Neural cell (in vitro differentiated cells): ENCODE measurements around the gene DCLK1. TPM values are rescaled to one million over a fixed set of nuclear protein-coding genes. Genes with fewer than 3 reads are reported as not detected.

Source experiments
- H2AFZ ChIP-seq: fragments of 200-600, 300-800 bp; sonication (generic), shearing (Covaris generic); 2 replicates; pipeline ENCODE4 v1.6.0; 2014; ENCODE audit warnings: low read depth, mild to moderate bottlenecking, antibody characterized with exemption, low read length, moderate library complexity
- H3F3A ChIP-seq: fragments of 200-600 bp; shearing (Covaris generic); 2 replicates; pipeline ENCODE4 v1.6.1; 2016; ENCODE audit warnings: mild to moderate bottlenecking, moderate library complexity, mixed read lengths, antibody characterized with exemption, low read length; ENCODE audit not compliant: insufficient read depth, poor library complexity, severe bottlenecking
- H3K27ac ChIP-seq: fragments of 200-600, 300-800 bp; sonication (generic), shearing (Covaris generic); 2 replicates; pipeline ENCODE4 v1.5.1; 2014; ENCODE audit warnings: mild to moderate bottlenecking, low read length, moderate library complexity
- H3K27me3 ChIP-seq: fragments of 300-800, 200-600 bp; sonication (generic), shearing (Covaris generic); 2 replicates; pipeline ENCODE4 v1.6.0; 2014; ENCODE audit warnings: mild to moderate bottlenecking, low read depth, low read length, moderate library complexity; ENCODE audit not compliant: insufficient read depth
- H3K36me3 ChIP-seq: fragments of 300-800, 200-600 bp; sonication (generic), shearing (Covaris generic); 2 replicates; pipeline ENCODE4 v1.5.1; 2014; ENCODE audit warnings: mild to moderate bottlenecking, antibody characterized with exemption, low read length, moderate library complexity; ENCODE audit not compliant: insufficient read depth
- H3K4me2 ChIP-seq: fragments of 300-800, 200-600 bp; sonication (generic), shearing (Covaris generic); 2 replicates; pipeline ENCODE4 v1.6.0; 2014; ENCODE audit warnings: mild to moderate bottlenecking, low read length
- H3K4me3 ChIP-seq: fragments of 300-800, 200-600 bp; sonication (generic), shearing (Covaris generic); 2 replicates; pipeline ENCODE4 v1.5.1; 2014; ENCODE audit warnings: mild to moderate bottlenecking, low read length, moderate library complexity
- H3K79me2 ChIP-seq: fragments of 200-600 bp; shearing (Covaris generic); replicated peaks from 2 replicates; pipeline ENCODE4 v1.6.0; 2014; ENCODE audit warnings: mild to moderate bottlenecking, low read length, moderate library complexity; ENCODE audit not compliant: insufficient read depth
- H3K9ac ChIP-seq: fragments of 300-800, 200-600 bp; sonication (generic), shearing (Covaris generic); 2 replicates; pipeline ENCODE4 v1.6.1; 2016; ENCODE audit warnings: mild to moderate bottlenecking, low read length, mixed read lengths
- H3K9me2 ChIP-seq: fragments of 200-600 bp; shearing (Covaris generic); 2 replicates; pipeline ENCODE4 v1.6.1; 2016; ENCODE audit warnings: mild to moderate bottlenecking, low read length, mixed read lengths; ENCODE audit not compliant: insufficient read depth
- H3K9me3 ChIP-seq: fragments of 200-600, 300-800 bp; sonication (generic), shearing (Covaris generic); 2 replicates; pipeline ENCODE4 v1.6.1; 2016; ENCODE audit warnings: mild to moderate bottlenecking, mixed run types, low read length, moderate library complexity, mixed read lengths
- H4K20me1 ChIP-seq: fragments of 200-600 bp; shearing (Covaris generic); 2 replicates; pipeline ENCODE4 v1.6.1; 2016; ENCODE audit warnings: mild to moderate bottlenecking, mixed run types; ENCODE audit not compliant: insufficient read depth
- EP300 ChIP-seq: fragments of 450-650 bp; conservative IDR thresholded peaks from 2 replicates; pipeline ENCODE4 v1.6.1; 2014; ENCODE audit warnings: antibody characterized with exemption, mild to moderate bottlenecking, moderate library complexity; ENCODE audit not compliant: poor library complexity, severe bottlenecking
- EZH2 ChIP-seq: fragments of 200-600, 300-800 bp; shearing (Covaris generic), sonication (generic); IDR thresholded peaks from 2 replicates; pipeline ENCODE4 v1.6.1; 2014; ENCODE audit warnings: antibody characterized with exemption, low read length, borderline replicate concordance, mild to moderate bottlenecking; ENCODE audit not compliant: insufficient read depth, poor library complexity, severe bottlenecking
- MXI1 ChIP-seq: fragments of 450-650 bp; conservative IDR thresholded peaks from 2 replicates; pipeline ENCODE4 v1.6.1; 2014; ENCODE audit warnings: antibody characterized with exemption, mild to moderate bottlenecking; ENCODE audit not compliant: poor library complexity, severe bottlenecking
- POLR2AphosphoS5 ChIP-seq: IDR thresholded peaks from 2 replicates; pipeline ENCODE4 v1.6.1; 2012
- RAD21 ChIP-seq: fragments of 450-650 bp; conservative IDR thresholded peaks from 2 replicates; pipeline ENCODE4 v1.6.1; 2014; ENCODE audit warnings: antibody characterized with exemption, mild to moderate bottlenecking, moderate library complexity
- SMC3 ChIP-seq: fragments of 450-650 bp; conservative IDR thresholded peaks from 2 replicates; pipeline ENCODE4 v1.6.1; 2014; ENCODE audit warnings: antibody characterized with exemption, mild to moderate bottlenecking, moderate library complexity; ENCODE audit not compliant: poor library complexity
- TAF1 ChIP-seq: IDR thresholded peaks from 2 replicates; pipeline ENCODE4 v1.6.1; 2012; ENCODE audit warnings: low read depth
- polyA plus RNA-seq: library from polyadenylated mRNA; depleted of rRNA; stranded (reverse); fragments of >200 nt; gene quantifications from 2 replicates; pipeline ENCODE4 v1.2.3, GENCODE V29; 2014
- TF ChIP-seq, protein P1 (sequence below): fragments of 450-650 bp; IDR thresholded peaks from 2 replicates; pipeline ENCODE4 v1.5.1; 2014; ENCODE audit warnings: antibody characterized with exemption, mild to moderate bottlenecking, moderate library complexity; ENCODE audit not compliant: poor library complexity, severe bottlenecking
- TF ChIP-seq, protein P2 (sequence below): IDR thresholded peaks from 2 replicates; pipeline ENCODE4 v1.6.1; 2012; ENCODE audit warnings: borderline replicate concordance

Gene DCLK1
- polyA plus RNA-seq, 1 donor from 2014 or later: 124 TPM

DNA sequence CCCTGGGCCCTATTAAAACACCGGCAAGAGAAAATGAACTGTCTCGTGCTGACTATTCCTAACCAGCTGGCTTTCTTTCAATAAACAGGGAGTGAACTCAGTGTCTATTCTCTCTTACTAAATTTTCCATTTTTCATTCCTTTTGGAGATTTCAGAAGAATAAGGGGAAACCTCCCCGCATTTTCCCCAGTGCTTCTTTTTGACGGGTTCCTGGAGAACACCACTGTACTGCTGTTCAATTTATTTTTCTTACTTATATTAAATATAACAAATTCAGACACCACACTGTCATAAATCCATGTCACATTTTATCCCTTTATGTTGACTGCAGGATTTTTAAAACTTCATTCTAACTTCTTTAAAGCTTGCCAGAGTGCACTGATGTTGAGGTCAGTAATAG lies 75.8 kb downstream of the DCLK1 start:
- H4K20me1 ChIP-seq: no peaks in the 10 kb centered on the region
- H3K79me2 ChIP-seq: peaks cover 17% of the 10 kb centered on the region
- H3K9me2 ChIP-seq: no peaks in the 10 kb centered on the region
- no peak overlapping the region for H3K4me2 ChIP-seq
- no peak for TF ChIP-seq TAF1
- TF ChIP-seq POLR2AphosphoS5: no peak
- TF ChIP-seq MXI1: no peak
- TF ChIP-seq, protein P1, sequence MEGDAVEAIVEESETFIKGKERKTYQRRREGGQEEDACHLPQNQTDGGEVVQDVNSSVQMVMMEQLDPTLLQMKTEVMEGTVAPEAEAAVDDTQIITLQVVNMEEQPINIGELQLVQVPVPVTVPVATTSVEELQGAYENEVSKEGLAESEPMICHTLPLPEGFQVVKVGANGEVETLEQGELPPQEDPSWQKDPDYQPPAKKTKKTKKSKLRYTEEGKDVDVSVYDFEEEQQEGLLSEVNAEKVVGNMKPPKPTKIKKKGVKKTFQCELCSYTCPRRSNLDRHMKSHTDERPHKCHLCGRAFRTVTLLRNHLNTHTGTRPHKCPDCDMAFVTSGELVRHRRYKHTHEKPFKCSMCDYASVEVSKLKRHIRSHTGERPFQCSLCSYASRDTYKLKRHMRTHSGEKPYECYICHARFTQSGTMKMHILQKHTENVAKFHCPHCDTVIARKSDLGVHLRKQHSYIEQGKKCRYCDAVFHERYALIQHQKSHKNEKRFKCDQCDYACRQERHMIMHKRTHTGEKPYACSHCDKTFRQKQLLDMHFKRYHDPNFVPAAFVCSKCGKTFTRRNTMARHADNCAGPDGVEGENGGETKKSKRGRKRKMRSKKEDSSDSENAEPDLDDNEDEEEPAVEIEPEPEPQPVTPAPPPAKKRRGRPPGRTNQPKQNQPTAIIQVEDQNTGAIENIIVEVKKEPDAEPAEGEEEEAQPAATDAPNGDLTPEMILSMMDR: no peak
- TF ChIP-seq, protein P2, sequence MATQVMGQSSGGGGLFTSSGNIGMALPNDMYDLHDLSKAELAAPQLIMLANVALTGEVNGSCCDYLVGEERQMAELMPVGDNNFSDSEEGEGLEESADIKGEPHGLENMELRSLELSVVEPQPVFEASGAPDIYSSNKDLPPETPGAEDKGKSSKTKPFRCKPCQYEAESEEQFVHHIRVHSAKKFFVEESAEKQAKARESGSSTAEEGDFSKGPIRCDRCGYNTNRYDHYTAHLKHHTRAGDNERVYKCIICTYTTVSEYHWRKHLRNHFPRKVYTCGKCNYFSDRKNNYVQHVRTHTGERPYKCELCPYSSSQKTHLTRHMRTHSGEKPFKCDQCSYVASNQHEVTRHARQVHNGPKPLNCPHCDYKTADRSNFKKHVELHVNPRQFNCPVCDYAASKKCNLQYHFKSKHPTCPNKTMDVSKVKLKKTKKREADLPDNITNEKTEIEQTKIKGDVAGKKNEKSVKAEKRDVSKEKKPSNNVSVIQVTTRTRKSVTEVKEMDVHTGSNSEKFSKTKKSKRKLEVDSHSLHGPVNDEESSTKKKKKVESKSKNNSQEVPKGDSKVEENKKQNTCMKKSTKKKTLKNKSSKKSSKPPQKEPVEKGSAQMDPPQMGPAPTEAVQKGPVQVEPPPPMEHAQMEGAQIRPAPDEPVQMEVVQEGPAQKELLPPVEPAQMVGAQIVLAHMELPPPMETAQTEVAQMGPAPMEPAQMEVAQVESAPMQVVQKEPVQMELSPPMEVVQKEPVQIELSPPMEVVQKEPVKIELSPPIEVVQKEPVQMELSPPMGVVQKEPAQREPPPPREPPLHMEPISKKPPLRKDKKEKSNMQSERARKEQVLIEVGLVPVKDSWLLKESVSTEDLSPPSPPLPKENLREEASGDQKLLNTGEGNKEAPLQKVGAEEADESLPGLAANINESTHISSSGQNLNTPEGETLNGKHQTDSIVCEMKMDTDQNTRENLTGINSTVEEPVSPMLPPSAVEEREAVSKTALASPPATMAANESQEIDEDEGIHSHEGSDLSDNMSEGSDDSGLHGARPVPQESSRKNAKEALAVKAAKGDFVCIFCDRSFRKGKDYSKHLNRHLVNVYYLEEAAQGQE: no peak
- no peak for TF ChIP-seq RAD21
- TF ChIP-seq EP300: no peak
- no peak for TF ChIP-seq EZH2
- TF ChIP-seq SMC3: no peak
- H3K9ac ChIP-seq: no peak overlapping the region
- H3F3A ChIP-seq: peaks cover 6% of the 10 kb centered on the region
- H3K9me3 ChIP-seq: no peaks in the 10 kb centered on the region
- H3K4me3 ChIP-seq: no peak overlapping the region
- no peaks in the 10 kb centered on the region for H3K36me3 ChIP-seq
- no peak overlapping the region for H3K27ac ChIP-seq
- no peak overlapping the region for H2AFZ ChIP-seq
- H3K27me3 ChIP-seq: no peaks in the 10 kb centered on the region

DNA sequence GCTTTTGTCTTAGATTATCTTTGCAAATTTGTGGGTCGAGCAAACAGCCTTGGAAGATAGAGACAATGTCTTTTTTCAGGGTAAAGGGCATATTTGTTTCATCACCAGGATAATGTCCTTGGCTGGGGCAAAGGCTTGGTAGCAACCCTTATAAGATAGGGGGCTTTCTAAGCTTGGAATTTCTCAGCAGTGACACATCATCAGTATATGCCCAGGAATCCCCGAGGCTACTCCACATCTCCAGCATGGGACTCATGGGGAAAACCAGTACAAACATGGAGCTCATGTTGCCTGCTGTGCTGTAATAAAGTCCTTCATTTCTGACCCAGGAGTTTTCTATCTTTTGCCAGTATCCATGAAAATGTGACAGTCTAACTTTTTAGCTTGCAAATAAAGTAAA lies 77.1 kb downstream of the DCLK1 start:
- no peak overlapping the region for H3K27ac ChIP-seq
- no peaks in the 10 kb centered on the region for H3K9me3 ChIP-seq
- H3K4me3 ChIP-seq: no peak overlapping the region
- H3K9me2 ChIP-seq: no peaks in the 10 kb centered on the region
- H3K36me3 ChIP-seq: no peaks in the 10 kb centered on the region
- TF ChIP-seq MXI1: no peak
- TF ChIP-seq SMC3: no peak
- TF ChIP-seq, protein P1: no peak
- no peak for TF ChIP-seq TAF1
- TF ChIP-seq, protein P2: no peak
- TF ChIP-seq EZH2: no peak
- no peak for TF ChIP-seq EP300
- TF ChIP-seq RAD21: no peak
- TF ChIP-seq POLR2AphosphoS5: no peak
- H3K9ac ChIP-seq: no peak overlapping the region
- no peaks in the 10 kb centered on the region for H3K27me3 ChIP-seq
- H3K79me2 ChIP-seq: peaks cover 23% of the 10 kb centered on the region
- no peak overlapping the region for H3K4me2 ChIP-seq
- H2AFZ ChIP-seq: no peak overlapping the region
- peaks cover 6% of the 10 kb centered on the region for H3F3A ChIP-seq
- H4K20me1 ChIP-seq: no peaks in the 10 kb centered on the region
